HCT116 (cell line): ENCODE measurements around the gene ABCB8. TPM values are rescaled to one million over a fixed set of nuclear protein-coding genes. Genes with fewer than 3 reads are reported as not detected.

Source experiments
- ATAC-seq: fragments of 200-7000 bp; cut with Tn5 transposase; 2 replicates; pipeline ENCODE4 v1.9.1; 2020; ENCODE audit warnings: mild to moderate bottlenecking, moderate library complexity
- BruUV-seq: library from RNA; stranded (reverse); fragments of 400-500 nt; replicated peaks from 2 replicates; lab custom pipeline; 2021; lab: Mats Ljungman, UMichigan
- CTCF ChIA-PET: fragments of 300-600 bp; sonication (Branson Sonifier 250); formaldehyde crosslinking; loops from one replicate; lab custom pipeline; 2021; ENCODE audit warnings: antibody characterized with exemption; lab: Charles Lee
- POLR2A ChIA-PET: fragments of 300-600, 350-600 bp; sonication (Branson Sonifier 250); formaldehyde crosslinking; loops from one replicate; lab custom pipeline; 2021; ENCODE audit warnings: antibody characterized with exemption; lab: Charles Lee
- RAD21 ChIA-PET, 2 experiments: fragments of 300-600 bp; sonication (Branson Sonifier 250); formaldehyde crosslinking; loops; one replicate each; lab custom pipeline; 2023; ENCODE audit warnings: low total read pairs in 2 of 2; ENCODE audit not compliant: uncharacterized antibody in 2 of 2, unreplicated experiment in 2 of 2, low non-redundant PET in 1 of 2; lab: Charles Lee
- DNase-seq: peaks from one replicate; pipeline ENCODE4 v3.0.0-alpha.2; 2010; ENCODE audit warnings: low read depth, low spot score
- H2AFZ ChIP-seq: fragments of 200-600 bp; shearing (Covaris generic), sonication (generic); 2 replicates; pipeline ENCODE4 v1.6.1; 2017; ENCODE audit warnings: low read depth, mixed run types, mixed read lengths, antibody characterized with exemption, low read length; ENCODE audit not compliant: poor library complexity, severe bottlenecking
- H3K27ac ChIP-seq: 2 replicates; pipeline ENCODE4 v1.5.1; 2012; ENCODE audit warnings: low read depth, low read length
- H3K27me3 ChIP-seq: fragments of 200-600 bp; sonication (generic); 2 replicates; pipeline ENCODE4 v1.6.1; 2016; ENCODE audit warnings: mixed run types, low read length, mixed read lengths; ENCODE audit not compliant: insufficient read depth
- H3K36me3 ChIP-seq, 2 experiments: fragments of 200-500 bp in 1 of 2; fragments of 200-600 bp in 1 of 2; sonication (Bioruptor generic) in 1 of 2; sonication (generic) in 1 of 2; 2 replicates each; pipeline versions ENCODE4 v1.5.1 to v1.6.1; 2014 to 2016; ENCODE audit warnings: low read length in 2 of 2, inconsistent platforms in 1 of 2, mixed read lengths in 1 of 2, mixed run types in 1 of 2; ENCODE audit not compliant: insufficient read depth in 2 of 2, control insufficient read depth in 1 of 2
- H3K4me1 ChIP-seq, 2 experiments: fragments of 200-600 bp in 1 of 2; sonication (generic) in 1 of 2; 2 replicates each; pipeline versions ENCODE4 v1.5.1 to v1.6.1; 2012 to 2017; ENCODE audit warnings: low read length in 2 of 2, inconsistent platforms in 1 of 2, mild to moderate bottlenecking in 1 of 2, mixed read lengths in 1 of 2, mixed run types in 1 of 2, moderate library complexity in 1 of 2; ENCODE audit not compliant: insufficient read depth in 2 of 2, control insufficient read depth in 1 of 2
- H3K4me2 ChIP-seq: fragments of 200-600 bp; sonication (generic); 2 replicates; pipeline ENCODE4 v1.6.1; 2017; ENCODE audit warnings: mixed run types, low read length, mixed read lengths
- H3K4me3 ChIP-seq, 2 experiments: fragments of 200-600 bp in 1 of 2; sonication (generic) in 1 of 2; replicated peaks in 1 of 2; 2 replicates each; pipeline ENCODE4 v1.5.1; 2011 to 2016; ENCODE audit warnings: low read length in 2 of 2, control low read depth in 1 of 2, low read depth in 1 of 2, mild to moderate bottlenecking in 1 of 2, mixed read lengths in 1 of 2, mixed run types in 1 of 2
- H3K79me2 ChIP-seq: fragments of 200-600 bp; sonication (generic); 2 replicates; pipeline ENCODE4 v1.6.1; 2017; ENCODE audit warnings: mild to moderate bottlenecking, mixed run types, low read length, moderate library complexity, mixed read lengths; ENCODE audit not compliant: insufficient read depth
- H3K9ac ChIP-seq: fragments of 200-600 bp; sonication (generic); 2 replicates; pipeline ENCODE4 v1.6.1; 2016; ENCODE audit warnings: low read length, mixed read lengths
- H3K9me2 ChIP-seq: fragments of 200-600 bp; sonication (generic), shearing (Covaris generic); 2 replicates; pipeline ENCODE4 v1.6.1; 2017; ENCODE audit warnings: mixed run types, mild to moderate bottlenecking, moderate library complexity; ENCODE audit not compliant: insufficient read depth
- H3K9me3 ChIP-seq, 2 experiments: fragments of 200-500 bp in 1 of 2; fragments of 200-600 bp in 1 of 2; sonication (Bioruptor generic) in 1 of 2; sonication (generic) in 1 of 2; 2 replicates each; pipeline ENCODE4 v1.6.1; 2014 to 2017; ENCODE audit warnings: low read length in 2 of 2, mixed read lengths in 2 of 2, inconsistent platforms in 1 of 2, low read depth in 1 of 2, mild to moderate bottlenecking in 1 of 2, mixed run types in 1 of 2, moderate library complexity in 1 of 2; ENCODE audit not compliant: control insufficient read depth in 1 of 2, insufficient read depth in 1 of 2
- H4K20me1 ChIP-seq: fragments of 200-600 bp; sonication (generic), shearing (Covaris generic); 2 replicates; pipeline ENCODE4 v1.6.1; 2017; ENCODE audit warnings: mixed run types, mild to moderate bottlenecking, moderate library complexity; ENCODE audit not compliant: insufficient read depth
- CBX3 ChIP-seq: IDR thresholded peaks from 2 replicates; pipeline ENCODE4 v1.6.1; 2012; ENCODE audit warnings: low read depth
- CEBPB ChIP-seq: IDR thresholded peaks from 2 replicates; pipeline ENCODE4 v1.6.1; 2012; ENCODE audit warnings: low read depth
- ELF1 ChIP-seq: IDR thresholded peaks from 2 replicates; pipeline ENCODE4 v1.6.1; 2012; ENCODE audit warnings: low read depth, borderline replicate concordance
- EZH2 ChIP-seq: fragments of 200-600 bp; sonication (generic); IDR thresholded peaks from 2 replicates; pipeline ENCODE4 v1.6.1; 2017; ENCODE audit warnings: antibody characterized with exemption, mixed run types
- EZH2phosphoT487 ChIP-seq: fragments of 200-600 bp; IDR thresholded peaks from 2 replicates; pipeline ENCODE4 v1.6.1; 2018; ENCODE audit warnings: antibody characterized with exemption, borderline replicate concordance
- FOSL1 ChIP-seq: IDR thresholded peaks from 2 replicates; pipeline ENCODE4 v1.6.1; 2012; ENCODE audit warnings: low read depth
- JUND ChIP-seq: IDR thresholded peaks from 2 replicates; pipeline ENCODE4 v1.6.1; 2012
- POLR2A ChIP-seq: IDR thresholded peaks from 2 replicates; pipeline ENCODE4 v1.7.0; 2011; ENCODE audit warnings: borderline replicate concordance; ENCODE audit not compliant: insufficient read depth, insufficient read length; ENCODE audit errors: extremely low read depth
- POLR2AphosphoS5 ChIP-seq: IDR thresholded peaks from 2 replicates; pipeline ENCODE4 v1.6.1; 2011; ENCODE audit warnings: mild to moderate bottlenecking, low read depth, low read length, moderate library complexity
- SIN3A ChIP-seq: IDR thresholded peaks from 2 replicates; pipeline ENCODE4 v1.6.1; 2012; ENCODE audit warnings: low read depth
- YY1 ChIP-seq: IDR thresholded peaks from 2 replicates; pipeline ENCODE4 v1.6.1; 2011; ENCODE audit warnings: low read length, low read depth, moderate library complexity, mild to moderate bottlenecking; ENCODE audit not compliant: insufficient replicate concordance; ENCODE audit errors: extremely low read depth
- ZFX ChIP-seq: fragments of 450-650 bp; IDR thresholded peaks from 2 replicates; pipeline ENCODE4 v1.6.1; 2017
- ZNF274 ChIP-seq: fragments of 200-500 bp; sonication (Bioruptor generic); IDR thresholded peaks from 2 replicates; pipeline ENCODE4 v1.6.1; 2014; ENCODE audit warnings: mild to moderate bottlenecking, low read depth, low read length, inconsistent platforms
- intact Hi-C: fragments of 100-400 bp; cut with micrococcal nuclease; formaldehyde crosslinking; loops from 2 replicates; pipeline ENCODE4 v1.10.0; 2022
- total RNA-seq: library from RNA; stranded (reverse); gene quantifications from one replicate; pipeline ENCODE4 v1.2.1, GENCODE V29; 2021; ENCODE audit not compliant: unreplicated experiment
- TF ChIP-seq, protein P1 (sequence below), 3 experiments: fragments of 200-600 bp in 1 of 3; sonication (generic) in 1 of 3; IDR thresholded peaks in 2 of 3; conservative IDR thresholded peaks in 1 of 3; 2 replicates each; pipeline ENCODE4 v1.5.1; 2012 to 2017; ENCODE audit warnings: low read depth in 2 of 3, low read length in 2 of 3, antibody characterized with exemption in 1 of 3, borderline replicate concordance in 1 of 3, control low read depth in 1 of 3, mild to moderate bottlenecking in 1 of 3, mixed read lengths in 1 of 3, mixed run types in 1 of 3, moderate library complexity in 1 of 3; ENCODE audit not compliant: insufficient read depth in 1 of 3
- TF ChIP-seq, protein P2 (sequence below): IDR thresholded peaks from 2 replicates; pipeline ENCODE4 v1.6.1; 2012; ENCODE audit warnings: low read depth

Gene ABCB8
- total RNA-seq, 1 experiment from 2014 or later, result 55.2 TPM

DNA sequence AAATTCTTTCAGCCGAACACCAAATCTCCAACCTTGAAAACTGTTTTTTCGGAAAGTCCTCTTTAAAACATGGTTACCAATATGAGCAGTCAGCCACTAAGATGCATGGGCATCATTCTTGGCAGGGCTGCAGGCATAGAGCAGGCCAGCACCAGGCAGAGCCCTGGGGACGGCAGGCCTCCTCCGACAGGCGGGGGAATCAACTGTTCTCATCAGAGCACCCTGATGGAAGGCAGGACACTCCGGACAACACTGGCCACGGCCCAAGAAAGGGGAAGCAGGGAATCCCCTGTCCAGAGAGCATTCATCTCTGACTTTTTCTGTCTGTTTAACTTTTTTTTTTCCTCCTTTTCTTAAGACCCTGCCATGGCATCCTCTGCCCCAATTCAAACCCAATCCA lies 38.8 kb upstream of the ABCB8 start:
- intact Hi-C loops, result no loop called here
- ChIA-PET RAD21 (no interaction called here), CTCF (no interaction called here), POLR2A (no interaction called here)
- no peak for TF ChIP-seq SIN3A
- TF ChIP-seq POLR2A, result no peak
- BruUV-seq, result no TSS peak
- H3K9me2 ChIP-seq, result no peaks in the 10 kb centered on the region
- no peaks in the 10 kb centered on the region for H4K20me1 ChIP-seq
- no peak overlapping the region for H3K4me2 ChIP-seq
- H3K9ac ChIP-seq, result no peak overlapping the region
- H3K36me3 ChIP-seq, result no peaks in the 10 kb centered on the region
- no peaks in the 10 kb centered on the region for H3K27me3 ChIP-seq
- no peak overlapping the region for H3K27ac ChIP-seq
- H3K4me1 ChIP-seq, result peaks cover 0 to 25% of the 10 kb centered on the region in 2 experiments; a peak in 2 of 4 replicates
- H3K79me2 ChIP-seq, result no peaks in the 10 kb centered on the region
- no peak overlapping the region for H3K4me3 ChIP-seq
- DNase-seq, result no peak
- no peak overlapping the region for H2AFZ ChIP-seq
- peaks cover 8 to 31% of the 10 kb centered on the region in 2 experiments; a peak in 2 of 4 replicates for H3K9me3 ChIP-seq
- no peak for ATAC-seq

DNA sequence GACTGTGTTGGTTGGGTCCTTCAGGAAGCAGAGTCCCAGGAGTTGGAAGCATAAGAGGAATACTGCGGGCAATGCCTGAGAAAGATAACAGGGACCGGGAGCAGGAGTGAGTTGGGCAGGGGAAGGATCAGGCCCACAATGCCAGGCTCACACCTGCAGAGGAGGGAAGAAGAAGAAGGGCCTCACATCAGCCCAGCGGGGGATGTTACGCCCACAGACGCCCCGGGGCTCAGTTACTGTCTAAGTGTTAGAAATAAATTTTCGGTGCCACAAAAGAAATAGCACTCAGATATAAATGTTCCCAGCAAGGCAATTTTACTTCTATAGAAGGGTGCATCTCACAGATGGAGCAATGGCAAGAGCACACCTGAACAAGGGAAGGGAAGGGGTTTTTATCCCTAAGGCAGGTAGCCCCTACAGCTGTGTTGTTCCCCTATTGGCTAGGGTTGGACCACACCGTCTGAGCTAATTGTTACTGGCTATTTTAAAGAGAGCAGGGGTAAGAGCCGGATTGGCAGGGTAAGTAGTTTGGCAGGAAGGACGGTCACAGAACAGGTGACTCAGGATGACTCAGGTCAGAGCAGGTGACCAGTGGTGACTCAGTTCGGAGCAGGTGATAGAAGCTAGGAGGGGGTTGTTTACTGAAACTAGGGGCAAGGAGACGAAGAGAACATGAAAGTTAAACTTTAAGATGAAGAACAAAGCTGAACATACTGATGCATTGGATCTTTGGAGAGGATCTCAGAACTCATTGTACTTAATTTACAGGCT lies 37.6 kb upstream of the ABCB8 start, which contains the start of gene NOS3:
TSS of gene NOS3 (plus strand) at position 602 of the 771 bp plus-strand sequence. CDS start 2,787 bp downstream, outside the sequence.
- H3K4me1 ChIP-seq, result peaks cover 0 to 25% of the 10 kb centered on the region in 2 experiments; a peak in 2 of 4 replicates
- no peak for TF ChIP-seq POLR2A
- peak; percentile 95 for TF ChIP-seq JUND
- no peak for TF ChIP-seq CEBPB
- TF ChIP-seq, protein P1, sequence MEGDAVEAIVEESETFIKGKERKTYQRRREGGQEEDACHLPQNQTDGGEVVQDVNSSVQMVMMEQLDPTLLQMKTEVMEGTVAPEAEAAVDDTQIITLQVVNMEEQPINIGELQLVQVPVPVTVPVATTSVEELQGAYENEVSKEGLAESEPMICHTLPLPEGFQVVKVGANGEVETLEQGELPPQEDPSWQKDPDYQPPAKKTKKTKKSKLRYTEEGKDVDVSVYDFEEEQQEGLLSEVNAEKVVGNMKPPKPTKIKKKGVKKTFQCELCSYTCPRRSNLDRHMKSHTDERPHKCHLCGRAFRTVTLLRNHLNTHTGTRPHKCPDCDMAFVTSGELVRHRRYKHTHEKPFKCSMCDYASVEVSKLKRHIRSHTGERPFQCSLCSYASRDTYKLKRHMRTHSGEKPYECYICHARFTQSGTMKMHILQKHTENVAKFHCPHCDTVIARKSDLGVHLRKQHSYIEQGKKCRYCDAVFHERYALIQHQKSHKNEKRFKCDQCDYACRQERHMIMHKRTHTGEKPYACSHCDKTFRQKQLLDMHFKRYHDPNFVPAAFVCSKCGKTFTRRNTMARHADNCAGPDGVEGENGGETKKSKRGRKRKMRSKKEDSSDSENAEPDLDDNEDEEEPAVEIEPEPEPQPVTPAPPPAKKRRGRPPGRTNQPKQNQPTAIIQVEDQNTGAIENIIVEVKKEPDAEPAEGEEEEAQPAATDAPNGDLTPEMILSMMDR (IDR thresholded peaks at IDR 0.05 in 2 of 3, conservative IDR thresholded peaks at IDR 0.05 in 1 of 3; ENCODE audit: borderline replicate concordance in 1 of 3, insufficient read depth in 1 of 3, low read depth in 2 of 3, low read length in 2 of 3), result no peak
- no peak for TF ChIP-seq EZH2
- TF ChIP-seq ZFX, result no peak
- no peak for TF ChIP-seq POLR2AphosphoS5
- TF ChIP-seq YY1, result no peak
- peak; percentile 100 for TF ChIP-seq CBX3
- TF ChIP-seq, protein P2, sequence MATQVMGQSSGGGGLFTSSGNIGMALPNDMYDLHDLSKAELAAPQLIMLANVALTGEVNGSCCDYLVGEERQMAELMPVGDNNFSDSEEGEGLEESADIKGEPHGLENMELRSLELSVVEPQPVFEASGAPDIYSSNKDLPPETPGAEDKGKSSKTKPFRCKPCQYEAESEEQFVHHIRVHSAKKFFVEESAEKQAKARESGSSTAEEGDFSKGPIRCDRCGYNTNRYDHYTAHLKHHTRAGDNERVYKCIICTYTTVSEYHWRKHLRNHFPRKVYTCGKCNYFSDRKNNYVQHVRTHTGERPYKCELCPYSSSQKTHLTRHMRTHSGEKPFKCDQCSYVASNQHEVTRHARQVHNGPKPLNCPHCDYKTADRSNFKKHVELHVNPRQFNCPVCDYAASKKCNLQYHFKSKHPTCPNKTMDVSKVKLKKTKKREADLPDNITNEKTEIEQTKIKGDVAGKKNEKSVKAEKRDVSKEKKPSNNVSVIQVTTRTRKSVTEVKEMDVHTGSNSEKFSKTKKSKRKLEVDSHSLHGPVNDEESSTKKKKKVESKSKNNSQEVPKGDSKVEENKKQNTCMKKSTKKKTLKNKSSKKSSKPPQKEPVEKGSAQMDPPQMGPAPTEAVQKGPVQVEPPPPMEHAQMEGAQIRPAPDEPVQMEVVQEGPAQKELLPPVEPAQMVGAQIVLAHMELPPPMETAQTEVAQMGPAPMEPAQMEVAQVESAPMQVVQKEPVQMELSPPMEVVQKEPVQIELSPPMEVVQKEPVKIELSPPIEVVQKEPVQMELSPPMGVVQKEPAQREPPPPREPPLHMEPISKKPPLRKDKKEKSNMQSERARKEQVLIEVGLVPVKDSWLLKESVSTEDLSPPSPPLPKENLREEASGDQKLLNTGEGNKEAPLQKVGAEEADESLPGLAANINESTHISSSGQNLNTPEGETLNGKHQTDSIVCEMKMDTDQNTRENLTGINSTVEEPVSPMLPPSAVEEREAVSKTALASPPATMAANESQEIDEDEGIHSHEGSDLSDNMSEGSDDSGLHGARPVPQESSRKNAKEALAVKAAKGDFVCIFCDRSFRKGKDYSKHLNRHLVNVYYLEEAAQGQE, result no peak
- TF ChIP-seq ELF1, result no peak
- TF ChIP-seq ZNF274, result no peak
- no peak for TF ChIP-seq EZH2phosphoT487
- TF ChIP-seq FOSL1, result peak; percentile 98

More for the DNA sequence above, 37.6 kb upstream of the ABCB8 start, which contains the start of gene NOS3:
- Histone ChIP-seq H4K20me1 (no peaks in the 10 kb centered on the region), H3K27ac (peak within 1 kb of the TSS; percentile 28), H3K79me2 (no peaks in the 10 kb centered on the region), H2AFZ (no peak within 1 kb of the TSS), H3K9me2 (no peaks in the 10 kb centered on the region), H3K27me3 (no peaks in the 10 kb centered on the region), H3K9me3 (peaks cover 8 to 31% of the 10 kb centered on the region in 2 experiments; a peak in 2 of 4 replicates), H3K4me3 (no peak within 1 kb of the TSS), H3K36me3 (no peaks in the 10 kb centered on the region), H3K9ac (no peak within 1 kb of the TSS), H3K4me2 (peak within 1 kb of the TSS; percentile 11)
- CTCF ChIA-PET, result interaction anchor here (0.8 to 2.0 kb wide), 2 partner anchors 28 to 38 kb away, joined by 3 to 6 read pairs; partner anchors contain the start of gene ABCB8
- ATAC-seq (peak; percentile 52), DNase-seq (peak; percentile 72)
- no TSS peak for BruUV-seq
- intact Hi-C loops, result no loop called here
- POLR2A ChIA-PET, result no interaction called here
- RAD21 ChIA-PET, result no interaction called here
